Endothelial cell of umbilical vein (primary cell): ENCODE results near the gene SAMD7. TPM values are rescaled to one million over a fixed set of nuclear protein-coding genes. Genes with fewer than 3 reads are reported as not detected.

Experiments
- BruUV-seq: library from RNA; stranded (reverse); fragments of 400-500 nt; replicated peaks from 2 replicates; lab custom pipeline; 2021; lab: Mats Ljungman, UMichigan
- CTCF ChIA-PET: fragments of 300-600, 350-600 bp; sonication (Branson Sonifier 250); formaldehyde crosslinking; loops from one replicate; lab custom pipeline; 2021; ENCODE audit warnings: antibody characterized with exemption, inconsistent platforms; lab: Charles Lee
- POLR2A ChIA-PET: fragments of 300-600, 350-600 bp; sonication (Branson Sonifier 250); formaldehyde crosslinking; loops from one replicate; lab custom pipeline; 2021; ENCODE audit warnings: antibody characterized with exemption, inconsistent platforms; lab: Charles Lee
- DNase-seq: peaks from one replicate; pipeline ENCODE4 v3.0.0-alpha.2; 2011; ENCODE audit warnings: low read depth, low spot score
- FAIRE-seq: peaks from 2 replicates; lab custom pipeline; 2011; peaks lifted over from hg19 to GRCh38; lab: Jason Lieb, UNC
- H2AFZ ChIP-seq: 2 replicates; pipeline ENCODE4 v1.6.0; 2012; ENCODE audit warnings: low read depth, low read length, control low read depth, inconsistent platforms
- H3K27ac ChIP-seq: 2 replicates; pipeline ENCODE4 v1.5.1; 2011; ENCODE audit warnings: low read depth, mild to moderate bottlenecking, control low read depth, low read length, moderate library complexity; ENCODE audit not compliant: insufficient read depth
- H3K27me3 ChIP-seq, 2 experiments: 2 replicates each; pipeline versions ENCODE4 v1.6.0 to v1.6.1; 2011; ENCODE audit warnings: low read length in 2 of 2, mixed read lengths in 1 of 2; ENCODE audit not compliant: control insufficient read depth in 2 of 2, insufficient read depth in 2 of 2
- H3K36me3 ChIP-seq, 2 experiments: 2 replicates in 1 of 2; 3 replicates in 1 of 2; pipeline ENCODE4 v1.5.1; 2011; ENCODE audit warnings: low read length in 2 of 2, mild to moderate bottlenecking in 1 of 2, moderate library complexity in 1 of 2; ENCODE audit not compliant: control insufficient read depth in 2 of 2, insufficient read depth in 2 of 2; ENCODE audit errors: extremely low read depth in 1 of 2
- H3K4me1 ChIP-seq: 3 replicates; pipeline ENCODE4 v1.5.1; 2011; ENCODE audit warnings: mild to moderate bottlenecking, low read length; ENCODE audit not compliant: control insufficient read depth, insufficient read depth; ENCODE audit errors: extremely low read depth
- H3K4me2 ChIP-seq: 2 replicates; pipeline ENCODE4 v1.6.1; 2011; ENCODE audit warnings: low read length, control low read depth, mixed read lengths; ENCODE audit not compliant: insufficient read depth
- H3K4me3 ChIP-seq, 3 experiments: fragments of 200-600 bp in 1 of 3; sonication (generic), shearing (Covaris generic) in 1 of 3; replicated peaks in 1 of 3; 2 replicates each; pipeline ENCODE4 v1.5.1; 2011 to 2016; ENCODE audit warnings: control low read depth in 3 of 3, low read length in 3 of 3, mild to moderate bottlenecking in 2 of 3, inconsistent platforms in 1 of 3, low read depth in 1 of 3, moderate library complexity in 1 of 3; ENCODE audit not compliant: insufficient read depth in 1 of 3
- H3K79me2 ChIP-seq: 2 replicates; pipeline ENCODE4 v1.6.0; 2012; ENCODE audit warnings: low read length, inconsistent platforms; ENCODE audit not compliant: control insufficient read depth, insufficient read depth
- H3K9ac ChIP-seq: replicated peaks from 2 replicates; pipeline ENCODE3; 2011; ENCODE audit warnings: low read length, control low read depth; ENCODE audit not compliant: insufficient read depth; ENCODE audit errors: extremely low read depth
- H3K9me1 ChIP-seq: replicated peaks from 3 replicates; pipeline ENCODE4 v1.6.0; 2011; ENCODE audit warnings: mild to moderate bottlenecking, low read length; ENCODE audit not compliant: control insufficient read depth, insufficient read depth; ENCODE audit errors: extremely low read depth
- H3K9me3 ChIP-seq: replicated peaks from 2 replicates; pipeline ENCODE4 v1.5.1; 2012; ENCODE audit warnings: low read length, inconsistent platforms; ENCODE audit not compliant: control insufficient read depth, insufficient read depth
- H4K20me1 ChIP-seq: replicated peaks from 2 replicates; pipeline ENCODE3; 2011; ENCODE audit warnings: mild to moderate bottlenecking, low read length; ENCODE audit not compliant: control insufficient read depth, insufficient read depth; ENCODE audit errors: extremely low read depth
- EZH2 ChIP-seq: IDR thresholded peaks from 2 replicates; pipeline ENCODE4 v1.6.1; 2012; ENCODE audit warnings: borderline replicate concordance, low read depth, mild to moderate bottlenecking, moderate library complexity, low read length, inconsistent platforms; ENCODE audit not compliant: severe bottlenecking
- FOS ChIP-seq: IDR thresholded peaks from 2 replicates; pipeline ENCODE4 v1.6.1; 2011; ENCODE audit warnings: mild to moderate bottlenecking, low read length, moderate library complexity, borderline replicate concordance; ENCODE audit not compliant: insufficient read depth
- GATA2 ChIP-seq: IDR thresholded peaks from 2 replicates; pipeline ENCODE4 v1.7.0; 2011; ENCODE audit warnings: low read depth, mild to moderate bottlenecking, moderate library complexity, mixed read lengths, low read length; ENCODE audit not compliant: insufficient read length, insufficient read depth
- JUN ChIP-seq: IDR thresholded peaks from 2 replicates; pipeline ENCODE4 v1.6.1; 2011; ENCODE audit warnings: borderline replicate concordance, low read depth; ENCODE audit not compliant: insufficient read length, insufficient read depth
- MYC ChIP-seq: IDR thresholded peaks from one replicate; pipeline ENCODE4 v1.6.1; 2011; ENCODE audit warnings: mild to moderate bottlenecking, low read depth, low read length
- POLR2A ChIP-seq: IDR thresholded peaks from 2 replicates; pipeline ENCODE4 v1.6.1; 2012; ENCODE audit warnings: low read depth, mild to moderate bottlenecking, control low read depth, low read length
- POLR2AphosphoS5 ChIP-seq: IDR thresholded peaks from 2 replicates; pipeline ENCODE4 v1.6.1; 2012; ENCODE audit warnings: low read depth, mild to moderate bottlenecking, control low read depth, low read length, moderate library complexity; ENCODE audit not compliant: insufficient read depth
- dilution Hi-C: fragments of 300-500 bp; cut with MboI; formaldehyde crosslinking; loops from one replicate; pipeline ENCODE4 v1.15.0; 2019; ENCODE audit warnings: low sequenced_read_pairs; ENCODE audit not compliant: extremely low pct_ligation_motif_present
- intact Hi-C: fragments of 100-400 bp; cut with micrococcal nuclease; formaldehyde crosslinking; loops from one replicate; pipeline ENCODE4 v1.10.0; 2022
- polyA plus RNA-seq, 4 experiments: library from polyadenylated mRNA; depleted of rRNA in 3 of 4; stranded (reverse) in 3 of 4; unstranded in 1 of 4; fragments of >200 nt; gene quantifications; 2 replicates each; pipeline versions ENCODE4 v1.2.1 to v1.2.3, GENCODE V29; 2011 to 2012; ENCODE audit warnings: missing spikeins in 1 of 4
- total RNA-seq: library from RNA; stranded (reverse); gene quantifications from 2 replicates; pipeline ENCODE4 v1.2.3, GENCODE V29; 2021
- TF ChIP-seq, protein P1 (sequence below): IDR thresholded peaks from 2 replicates; pipeline ENCODE4 v1.6.1; 2011; ENCODE audit not compliant: insufficient read depth, insufficient read length
- TF ChIP-seq, protein P2 (sequence below), 2 donors: IDR thresholded peaks; 1 replicate in 1 of 2; 2 replicates in 1 of 2; pipeline ENCODE4 v1.5.1; 2011; ENCODE audit warnings: low read length in 2 of 2, mild to moderate bottlenecking in 2 of 2, moderate library complexity in 2 of 2, control low read depth in 1 of 2, inconsistent platforms in 1 of 2, low read depth in 1 of 2; ENCODE audit not compliant: insufficient read depth in 1 of 2; ENCODE audit errors: extremely low read depth in 1 of 2

SAMD7 gene
- total and polyA plus RNA-seq, 2 donors (not counting 3 experiments of a cell fraction or from before 2014, with no cell fraction given) = not detected

DNA sequence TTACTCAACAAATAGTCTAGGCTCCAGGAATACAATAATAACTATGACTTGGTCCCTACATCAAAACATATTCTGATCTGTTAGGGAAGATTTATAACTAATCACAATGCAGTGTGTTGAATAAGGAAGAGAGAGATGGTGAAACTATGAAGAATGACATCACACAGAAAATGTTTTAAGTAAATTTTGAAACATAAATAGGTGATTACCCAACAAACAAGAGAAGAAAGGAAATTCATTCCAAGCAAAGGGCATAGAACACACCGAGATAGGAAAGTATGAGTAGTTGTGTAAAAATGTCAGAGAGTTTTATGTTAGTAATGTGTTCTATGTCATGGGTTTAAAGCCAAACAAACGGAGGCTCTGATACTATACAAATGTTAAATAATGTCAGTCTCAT, 68.7 kb downstream of the SAMD7 start:
- ChIA-PET POLR2A (no interaction called here), CTCF (no interaction called here)
- FAIRE-seq (no peak), DNase-seq (no peak)
- intact Hi-C loops = no loop called here
- Histone ChIP-seq H3K36me3 (peaks cover 12 to 26% of the 10 kb centered on the region in 2 experiments), H3K9ac (no peak overlapping the region), H3K4me3 (no peak overlapping the region), H3K4me1 (no peaks in the 10 kb centered on the region), H3K9me3 (no peaks in the 10 kb centered on the region), H3K4me2 (no peak overlapping the region), H3K27me3 (no peaks in the 10 kb centered on the region), H3K79me2 (peaks cover 4% of the 10 kb centered on the region), H4K20me1 (no peaks in the 10 kb centered on the region), H2AFZ (no peak overlapping the region), H3K27ac (no peak overlapping the region), H3K9me1 (no peaks in the 10 kb centered on the region)
- TF ChIP-seq EZH2 (no peak), GATA2 (no peak), JUN (no peak), POLR2A (no peak), FOS (no peak), MYC (no peak), POLR2AphosphoS5 (no peak)
- TF ChIP-seq, protein P1, sequence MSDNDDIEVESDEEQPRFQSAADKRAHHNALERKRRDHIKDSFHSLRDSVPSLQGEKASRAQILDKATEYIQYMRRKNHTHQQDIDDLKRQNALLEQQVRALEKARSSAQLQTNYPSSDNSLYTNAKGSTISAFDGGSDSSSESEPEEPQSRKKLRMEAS = no peak
- TF ChIP-seq, protein P2, sequence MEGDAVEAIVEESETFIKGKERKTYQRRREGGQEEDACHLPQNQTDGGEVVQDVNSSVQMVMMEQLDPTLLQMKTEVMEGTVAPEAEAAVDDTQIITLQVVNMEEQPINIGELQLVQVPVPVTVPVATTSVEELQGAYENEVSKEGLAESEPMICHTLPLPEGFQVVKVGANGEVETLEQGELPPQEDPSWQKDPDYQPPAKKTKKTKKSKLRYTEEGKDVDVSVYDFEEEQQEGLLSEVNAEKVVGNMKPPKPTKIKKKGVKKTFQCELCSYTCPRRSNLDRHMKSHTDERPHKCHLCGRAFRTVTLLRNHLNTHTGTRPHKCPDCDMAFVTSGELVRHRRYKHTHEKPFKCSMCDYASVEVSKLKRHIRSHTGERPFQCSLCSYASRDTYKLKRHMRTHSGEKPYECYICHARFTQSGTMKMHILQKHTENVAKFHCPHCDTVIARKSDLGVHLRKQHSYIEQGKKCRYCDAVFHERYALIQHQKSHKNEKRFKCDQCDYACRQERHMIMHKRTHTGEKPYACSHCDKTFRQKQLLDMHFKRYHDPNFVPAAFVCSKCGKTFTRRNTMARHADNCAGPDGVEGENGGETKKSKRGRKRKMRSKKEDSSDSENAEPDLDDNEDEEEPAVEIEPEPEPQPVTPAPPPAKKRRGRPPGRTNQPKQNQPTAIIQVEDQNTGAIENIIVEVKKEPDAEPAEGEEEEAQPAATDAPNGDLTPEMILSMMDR (IDR thresholded peaks at IDR 0.05; ENCODE audit: extremely low read depth in 1 of 2, insufficient read depth in 1 of 2, low read depth in 1 of 2, low read length in 2 of 2) = no peak
- no TSS peak for BruUV-seq
- dilution Hi-C loops = no loop called here
